A673 (cell line): ENCODE results near the gene MELTF.

Experiments
- EZH2 ChIP-seq: fragments of 200-600 bp; sonication (generic); IDR thresholded peaks from 2 replicates; pipeline ENCODE4 v1.6.1; 2017; ENCODE audit warnings: borderline replicate concordance, low read depth, mild to moderate bottlenecking, mixed read lengths, antibody characterized with exemption, low read length; ENCODE audit not compliant: poor library complexity, severe bottlenecking
- TF ChIP-seq, protein P1 (sequence below): fragments of 300-800, 200-600 bp; sonication (generic); conservative IDR thresholded peaks from 2 replicates; pipeline ENCODE4 v1.5.1; 2017; ENCODE audit warnings: low read depth, mild to moderate bottlenecking, antibody characterized with exemption, low read length, moderate library complexity, mixed read lengths

- TF ChIP-seq, protein P1, sequence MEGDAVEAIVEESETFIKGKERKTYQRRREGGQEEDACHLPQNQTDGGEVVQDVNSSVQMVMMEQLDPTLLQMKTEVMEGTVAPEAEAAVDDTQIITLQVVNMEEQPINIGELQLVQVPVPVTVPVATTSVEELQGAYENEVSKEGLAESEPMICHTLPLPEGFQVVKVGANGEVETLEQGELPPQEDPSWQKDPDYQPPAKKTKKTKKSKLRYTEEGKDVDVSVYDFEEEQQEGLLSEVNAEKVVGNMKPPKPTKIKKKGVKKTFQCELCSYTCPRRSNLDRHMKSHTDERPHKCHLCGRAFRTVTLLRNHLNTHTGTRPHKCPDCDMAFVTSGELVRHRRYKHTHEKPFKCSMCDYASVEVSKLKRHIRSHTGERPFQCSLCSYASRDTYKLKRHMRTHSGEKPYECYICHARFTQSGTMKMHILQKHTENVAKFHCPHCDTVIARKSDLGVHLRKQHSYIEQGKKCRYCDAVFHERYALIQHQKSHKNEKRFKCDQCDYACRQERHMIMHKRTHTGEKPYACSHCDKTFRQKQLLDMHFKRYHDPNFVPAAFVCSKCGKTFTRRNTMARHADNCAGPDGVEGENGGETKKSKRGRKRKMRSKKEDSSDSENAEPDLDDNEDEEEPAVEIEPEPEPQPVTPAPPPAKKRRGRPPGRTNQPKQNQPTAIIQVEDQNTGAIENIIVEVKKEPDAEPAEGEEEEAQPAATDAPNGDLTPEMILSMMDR, result no peak
- TF ChIP-seq EZH2, result no peak
Measured at GRCh38 chr3:197011780-197012539, 17.7 kb downstream of the MELTF start.
